22Rv1 (cell line): ENCODE data around the gene GOLGA2.

ENCODE experiments used
- CTCF ChIP-seq: fragments of 450-650 bp; IDR thresholded peaks from 2 replicates; pipeline ENCODE4 v1.5.1; 2017; ENCODE audit warnings: mild to moderate bottlenecking
- ZFX ChIP-seq: fragments of 450-650 bp; IDR thresholded peaks from 2 replicates; pipeline ENCODE4 v1.6.1; 2017; ENCODE audit warnings: antibody characterized with exemption, borderline replicate concordance

GRCh38 chr9:128257907-128258306 is 17.9 kb downstream of the GOLGA2 start:
- TF ChIP-seq CTCF (no peak), ZFX (no peak)
